GM21390 (cell line): Measurements from ENCODE around the gene G6PC3.
"Not testable (repeated sequence)": the region's sequence is repeated elsewhere in the genome, so short reads cannot be mapped to it uniquely, and the experiment has no call there.

Experiments
- ATAC-seq: cut with Tn5 transposase; IDR thresholded peaks from one replicate; pipeline ENCODE4 v1.9.1; 2021; ENCODE audit not compliant: unreplicated experiment

The G6PC3 gene

GRCh38 chr17:44105483-44105882 lies 34.9 kb downstream of the G6PC3 start:
- no peak for ATAC-seq

- ATAC-seq: no peak
Observed at GRCh38 chr17:44105941-44106340, 35.4 kb downstream of the G6PC3 start.

GRCh38 chr17:44106801-44107200 lies 36.3 kb downstream of the G6PC3 start:
- no peak for ATAC-seq

GRCh38 chr17:44108440-44109311 lies 38.1 kb downstream of the G6PC3 start:
- ATAC-seq: no peak

- ATAC-seq: no peak
Observed at GRCh38 chr17:44109312-44109630, 38.7 kb downstream of the G6PC3 start.

DNA sequence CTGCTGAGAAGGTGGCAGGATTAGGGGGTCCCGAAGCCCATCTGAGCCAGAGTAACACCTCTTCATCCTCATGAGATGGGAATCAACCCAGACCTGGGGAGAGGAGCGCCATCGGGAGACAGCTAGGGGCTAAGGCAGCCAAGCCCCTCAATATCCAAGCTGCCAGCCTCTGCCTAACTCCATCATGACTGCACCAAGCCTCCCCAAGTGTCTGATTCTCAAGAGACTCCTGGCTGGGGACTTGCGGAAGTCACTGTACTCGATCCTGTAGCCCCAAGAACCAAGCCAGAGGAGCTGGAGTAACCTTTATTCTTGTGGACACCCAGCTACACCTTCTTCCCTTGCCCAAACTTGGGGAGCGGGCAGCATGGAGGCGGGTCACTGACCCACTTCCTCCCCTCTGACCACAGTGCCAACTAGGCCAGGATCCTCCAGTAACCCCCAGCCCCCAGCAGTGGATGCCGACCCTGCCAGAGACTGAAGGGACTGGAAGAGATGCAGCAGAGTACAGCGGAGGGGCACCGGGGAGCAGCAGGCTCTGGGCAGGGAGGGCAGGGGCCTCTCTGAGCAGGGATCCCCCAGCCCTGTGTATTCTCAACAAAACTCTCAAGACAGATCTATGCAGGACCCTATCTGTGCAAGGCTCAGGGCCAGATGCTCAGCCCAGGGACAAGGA lies 39.6 kb downstream of the G6PC3 start:
- ATAC-seq: no peak

DNA sequence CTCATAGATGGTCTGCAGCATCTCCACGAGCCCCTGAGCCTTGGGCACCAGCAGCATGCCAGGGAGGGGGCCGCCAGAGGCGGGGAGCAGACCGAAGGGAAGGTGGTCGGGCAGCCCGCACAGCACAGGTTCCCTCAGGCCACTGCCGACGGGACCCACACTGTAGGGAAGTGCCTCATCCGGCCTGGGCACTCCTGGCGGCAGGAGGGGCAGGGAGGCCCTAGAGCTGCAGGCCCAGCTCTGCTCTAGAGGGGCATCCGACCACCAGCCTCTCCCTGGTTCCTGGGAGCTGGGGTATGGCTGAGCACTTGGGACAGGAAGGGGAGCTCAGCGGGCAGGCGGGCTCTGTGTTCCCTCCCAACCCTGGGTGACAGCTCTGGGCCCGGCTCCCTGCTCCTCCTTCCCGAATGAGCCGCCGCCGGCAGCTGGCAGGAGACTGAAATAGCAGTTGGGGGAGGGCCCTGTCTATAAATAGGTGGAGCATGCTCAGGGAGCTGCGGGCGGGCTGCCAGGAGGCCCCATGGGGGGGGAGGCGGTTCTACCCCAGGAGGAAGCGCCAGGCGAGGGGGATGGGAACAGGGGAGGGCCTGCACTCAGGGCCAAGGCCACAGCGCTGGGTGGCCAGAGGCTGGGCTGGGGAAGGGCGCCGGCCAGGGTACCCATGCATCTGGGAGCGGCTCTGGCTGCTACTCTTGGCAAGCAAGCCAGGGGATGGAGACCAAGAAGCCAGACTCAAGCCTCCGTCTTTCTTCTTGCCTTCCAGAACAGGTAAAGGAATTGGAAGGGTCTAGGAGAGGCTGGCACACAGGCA lies 40.5 kb downstream of the G6PC3 start:
- peak; percentile 66 for ATAC-seq

DNA sequence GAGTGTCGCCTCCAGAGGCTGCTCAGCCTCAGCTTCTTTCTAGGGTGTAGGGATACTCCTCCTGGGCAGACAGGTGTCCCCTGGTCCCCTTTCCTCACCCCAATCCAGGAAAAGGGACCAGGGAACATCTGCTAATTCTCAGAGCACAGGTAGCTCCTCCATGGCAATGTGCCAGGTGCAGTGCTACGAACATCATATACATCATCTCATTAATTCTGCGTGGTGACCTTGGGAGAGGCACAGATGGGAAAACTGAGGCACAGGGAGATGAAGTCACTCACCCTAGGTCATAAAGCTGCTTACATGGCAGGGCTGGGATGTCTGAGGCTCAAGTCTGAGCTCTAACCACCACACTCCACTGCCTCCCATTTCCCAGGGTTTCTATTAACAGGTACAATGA lies 41.2 kb downstream of the G6PC3 start:
- ATAC-seq: no peak

DNA sequence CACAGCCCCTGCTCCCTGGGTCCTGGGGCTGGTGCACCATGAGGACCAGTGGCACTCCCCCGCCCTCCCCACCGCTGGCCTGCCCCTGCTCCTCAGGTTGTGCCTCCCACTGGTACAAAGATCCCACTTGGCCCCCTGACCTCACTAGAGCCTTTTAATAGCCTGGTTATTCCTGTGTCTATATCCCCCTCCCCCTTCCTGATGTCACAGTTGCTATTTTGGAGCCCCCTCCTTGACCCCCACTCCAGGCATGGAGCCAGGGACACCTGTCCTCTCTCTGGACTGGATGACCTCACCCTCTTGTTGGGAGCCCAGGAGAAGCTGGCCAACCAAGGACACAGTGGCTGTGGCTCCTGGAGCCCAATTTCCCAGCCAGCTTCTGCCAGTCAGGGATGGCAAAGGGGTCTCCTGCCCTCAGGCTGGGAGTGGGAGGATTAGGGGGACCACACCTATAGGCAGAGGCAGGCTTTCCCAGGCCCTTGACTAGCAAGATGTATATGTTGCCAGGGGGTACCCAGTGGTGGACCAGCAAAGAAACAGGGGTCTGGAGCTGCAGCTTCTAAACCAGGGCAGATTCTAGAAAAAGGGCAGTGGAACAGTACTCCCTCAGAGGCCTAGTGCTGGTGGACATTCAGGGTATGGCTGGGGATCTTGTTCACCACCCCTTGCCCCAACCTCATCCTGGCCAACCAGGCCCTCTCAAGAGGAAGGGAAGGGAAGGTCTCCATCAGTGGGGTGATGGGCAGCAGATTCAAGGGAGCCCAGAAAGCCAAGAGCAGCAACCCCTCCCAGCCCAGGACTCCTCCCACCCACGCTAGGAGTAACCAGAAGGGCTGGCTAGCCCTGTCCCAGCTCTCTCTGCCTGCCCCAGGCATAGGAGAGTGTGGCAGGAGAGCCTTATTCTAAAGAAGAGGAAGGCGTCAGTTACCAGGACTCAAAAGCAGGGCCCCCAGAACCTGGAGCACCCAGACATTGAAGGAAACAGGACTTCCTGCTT lies 42.0 kb downstream of the G6PC3 start:
- ATAC-seq: no peak

DNA sequence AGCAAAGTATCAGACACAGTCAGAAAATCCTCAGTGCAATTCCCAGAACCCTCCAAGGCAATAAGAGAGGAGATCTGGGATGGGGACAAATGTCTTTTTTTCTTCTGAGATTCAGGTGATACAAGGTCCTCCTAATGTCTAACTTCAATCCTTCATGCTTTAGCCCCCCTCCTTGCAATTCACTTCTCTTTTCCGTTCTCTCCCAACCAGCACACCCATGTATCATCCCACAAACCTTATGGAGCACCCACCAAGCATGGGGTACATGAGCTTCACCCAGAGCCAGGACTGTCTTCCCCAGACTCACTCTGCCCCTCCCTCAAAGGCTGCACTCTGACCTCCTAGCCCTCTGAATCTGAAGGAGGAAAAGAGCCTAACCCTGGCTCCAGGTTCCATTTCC lies 42.8 kb downstream of the G6PC3 start:
- no peak for ATAC-seq

GRCh38 chr17:44113868-44114840 lies 43.6 kb downstream of the G6PC3 start:
- no peak for ATAC-seq

- no peak for ATAC-seq
Observed at GRCh38 chr17:44115585-44116415, 45.3 kb downstream of the G6PC3 start.

- ATAC-seq: no peak
Observed at GRCh38 chr17:44117351-44117750, 46.8 kb downstream of the G6PC3 start.

DNA sequence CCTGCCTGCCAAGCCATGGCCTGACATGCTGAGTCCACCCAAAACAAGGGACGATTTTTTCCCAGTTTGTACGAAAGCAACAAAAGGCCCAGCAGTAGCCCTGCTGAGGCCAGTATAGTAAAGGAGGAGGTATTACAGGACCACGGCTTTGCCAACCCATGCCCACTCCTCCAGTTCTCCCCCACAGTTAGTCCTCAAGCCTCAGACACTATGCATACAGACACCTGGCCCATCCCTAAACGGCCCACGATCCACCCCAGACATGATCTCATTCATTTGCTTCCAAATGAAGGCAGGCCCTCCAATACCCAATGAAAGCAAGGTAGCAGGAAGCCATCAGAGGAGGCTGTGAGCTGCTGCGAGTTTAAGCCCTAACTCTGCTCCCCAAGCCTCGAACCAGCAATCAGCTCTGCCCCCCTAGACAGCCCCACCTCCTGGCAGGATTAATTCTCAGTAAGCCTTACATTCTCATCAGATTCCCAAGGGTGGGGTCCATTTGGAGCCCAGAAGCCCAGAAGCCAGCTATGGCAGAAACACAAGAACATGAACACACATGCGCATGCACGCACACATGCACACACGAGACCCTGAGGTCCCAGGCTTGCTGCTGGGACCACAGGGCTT lies 48.0 kb downstream of the G6PC3 start:
- no peak for ATAC-seq

DNA sequence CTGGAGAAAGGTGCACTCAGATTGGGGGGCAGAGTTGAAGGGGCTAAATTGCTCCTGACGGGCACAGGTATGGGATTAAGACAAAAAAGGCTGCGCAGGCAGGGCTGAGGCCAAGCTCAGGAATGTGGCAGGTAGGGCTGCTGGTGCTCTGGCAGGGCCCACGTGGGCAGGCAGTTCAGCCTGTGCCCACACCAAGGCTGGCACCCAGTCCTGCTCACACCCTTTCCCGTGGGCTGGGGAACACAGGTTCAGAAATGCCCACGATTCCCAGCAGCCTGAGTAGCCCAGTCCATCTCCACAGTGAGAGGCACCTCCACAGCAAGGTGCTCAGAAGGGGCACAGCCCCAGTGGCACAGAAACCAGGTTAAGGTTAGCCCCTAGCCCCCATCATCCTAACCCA lies 48.5 kb downstream of the G6PC3 start:
- no peak for ATAC-seq

GRCh38 chr17:44119798-44120197 lies 49.3 kb downstream of the G6PC3 start:
- no peak for ATAC-seq

DNA sequence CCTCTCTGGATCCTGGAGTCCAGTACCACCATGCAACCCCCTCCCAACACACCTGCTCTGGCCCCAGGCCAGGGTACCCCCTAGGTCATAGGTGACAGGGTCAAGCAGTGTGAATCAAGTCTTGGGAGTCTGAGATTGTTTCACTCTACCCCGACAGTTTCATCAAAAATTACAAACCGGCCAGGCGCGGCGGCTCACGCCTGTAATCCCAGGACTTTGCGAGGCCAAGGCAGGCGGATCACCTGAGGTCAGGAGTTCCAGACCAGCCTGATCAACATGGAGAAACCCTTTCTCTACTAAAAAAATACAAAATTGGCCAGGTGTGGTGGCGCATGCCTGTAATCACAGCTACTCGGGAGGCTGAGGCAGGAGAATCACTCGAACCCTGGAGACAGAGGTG lies 49.7 kb downstream of the G6PC3 start:
- ATAC-seq: not testable (repeated sequence)
